ENCODE measurements around the gene DDX10. TPM values are rescaled to one million over a fixed set of nuclear protein-coding genes. Genes with fewer than 3 reads are reported as not detected.
A peak's percentile ranks its signal among the peaks of the same experiment; 100 is the strongest.

The DDX10 gene
- total RNA-seq, 1 experiment from 2014 or later: 48.3 TPM

DNA sequence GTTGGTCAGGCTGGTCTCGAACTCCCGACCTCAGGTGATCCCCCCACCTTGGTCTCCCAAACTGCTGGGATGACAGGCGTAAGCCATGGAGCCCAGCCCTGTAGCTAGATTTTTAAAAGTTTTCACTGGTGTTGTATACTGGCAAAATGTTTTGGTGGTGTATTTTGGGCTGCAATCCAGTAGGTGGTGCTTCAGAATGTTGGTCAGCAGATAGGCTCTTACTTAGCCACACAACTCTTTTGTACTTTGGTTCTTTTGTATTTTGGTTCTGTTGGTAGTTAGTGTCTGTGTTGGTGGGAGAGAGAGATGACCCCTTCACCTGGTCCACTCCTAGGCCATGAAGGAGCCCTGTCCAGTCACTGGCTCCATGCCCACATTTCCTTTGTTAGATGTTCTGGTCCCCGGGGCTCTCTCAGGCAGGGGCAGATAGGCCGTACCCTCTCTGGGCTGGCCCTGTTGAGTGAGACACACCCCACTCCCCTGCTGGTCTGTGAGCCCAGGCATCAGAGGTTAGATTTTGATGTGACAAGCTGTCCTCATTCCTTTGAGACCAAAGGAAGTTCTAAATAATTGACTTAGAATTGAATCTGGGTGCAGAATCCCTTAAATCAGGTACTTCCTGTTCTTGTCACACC lies 123.8 kb downstream of the DDX10 start:
- H3K9me3 Mint-ChIP-seq: no peaks in the 10 kb centered on the region
- Histone ChIP-seq H3K9ac (ENCODE audit: extremely low read depth, insufficient read length, low read length) (no peak overlapping the region), H2AFZ (ENCODE audit: low read length) (no peak overlapping the region), H2BK12ac (ENCODE audit: insufficient read length, low read depth, low read length) (no peak overlapping the region), H3K4me2 (ENCODE audit: insufficient read depth, insufficient read length, low read length) (no peak overlapping the region), H3K4ac (ENCODE audit: low read depth, low read length) (no peak overlapping the region), H2BK20ac (ENCODE audit: low read depth, low read length, poor library complexity, severe bottlenecking) (no peak overlapping the region), H3K56ac (ENCODE audit: insufficient read length, low read depth, low read length) (no peak overlapping the region), H4K8ac (replicated peaks; ENCODE audit: insufficient read length, low read depth, low read length) (no peak overlapping the region), H2AK5ac (ENCODE audit: insufficient read length, low read length) (no peak overlapping the region), H3K23ac (ENCODE audit: insufficient read length, low read depth, low read length) (no peak overlapping the region), H4K91ac (ENCODE audit: insufficient read length, low read depth, low read length) (no peak overlapping the region), H3K18ac (ENCODE audit: insufficient read length, low read depth, low read length) (no peak overlapping the region), H2BK120ac (ENCODE audit: low read depth, low read length, poor library complexity, severe bottlenecking) (no peak overlapping the region), H3K27ac (ENCODE audit: insufficient read length, low read depth, low read length) (no peak overlapping the region), H3K79me2 (ENCODE audit: insufficient read depth, low read length) (no peaks in the 10 kb centered on the region; the same call in 1 of the 2 replicates), H3T11ph (ENCODE audit: low read length) (no peak overlapping the region), H3K4me1 (ENCODE audit: insufficient read depth, low read length) (peaks cover 8% of the 10 kb centered on the region; the same call in 1 of the 2 replicates), H2BK5ac (ENCODE audit: insufficient read length, low read length) (no peak overlapping the region), H4K20me1 (ENCODE audit: control insufficient read depth, insufficient read depth, insufficient read length) (no peaks in the 10 kb centered on the region), H3K79me1 (ENCODE audit: insufficient read depth, low read depth, low read length, poor library complexity, severe bottlenecking) (peaks cover 3% of the 10 kb centered on the region), H3K14ac (ENCODE audit: insufficient read depth, low read length) (no peak overlapping the region), H3K23me2 (ENCODE audit: insufficient read length, low read depth, low read length, poor library complexity, severe bottlenecking) (no peaks in the 10 kb centered on the region), H3K27me3 (ENCODE audit: insufficient read depth, low read length) (no peaks in the 10 kb centered on the region), H3K9me3 (ENCODE audit: control insufficient read depth, low read depth, low read length) (no peaks in the 10 kb centered on the region), H2BK15ac (ENCODE audit: low read depth, low read length) (no peak overlapping the region), H4K5ac (ENCODE audit: insufficient read length, low read depth, low read length) (no peak overlapping the region)
- peak; percentile 59 for DNase-seq
- no peak overlapping the region for H3K4me3 Mint-ChIP-seq
- TF ChIP-seq, protein P1, sequence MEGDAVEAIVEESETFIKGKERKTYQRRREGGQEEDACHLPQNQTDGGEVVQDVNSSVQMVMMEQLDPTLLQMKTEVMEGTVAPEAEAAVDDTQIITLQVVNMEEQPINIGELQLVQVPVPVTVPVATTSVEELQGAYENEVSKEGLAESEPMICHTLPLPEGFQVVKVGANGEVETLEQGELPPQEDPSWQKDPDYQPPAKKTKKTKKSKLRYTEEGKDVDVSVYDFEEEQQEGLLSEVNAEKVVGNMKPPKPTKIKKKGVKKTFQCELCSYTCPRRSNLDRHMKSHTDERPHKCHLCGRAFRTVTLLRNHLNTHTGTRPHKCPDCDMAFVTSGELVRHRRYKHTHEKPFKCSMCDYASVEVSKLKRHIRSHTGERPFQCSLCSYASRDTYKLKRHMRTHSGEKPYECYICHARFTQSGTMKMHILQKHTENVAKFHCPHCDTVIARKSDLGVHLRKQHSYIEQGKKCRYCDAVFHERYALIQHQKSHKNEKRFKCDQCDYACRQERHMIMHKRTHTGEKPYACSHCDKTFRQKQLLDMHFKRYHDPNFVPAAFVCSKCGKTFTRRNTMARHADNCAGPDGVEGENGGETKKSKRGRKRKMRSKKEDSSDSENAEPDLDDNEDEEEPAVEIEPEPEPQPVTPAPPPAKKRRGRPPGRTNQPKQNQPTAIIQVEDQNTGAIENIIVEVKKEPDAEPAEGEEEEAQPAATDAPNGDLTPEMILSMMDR (conservative IDR thresholded peaks at IDR 0.05): peak; percentile 63
- H3K27ac Mint-ChIP-seq: peak overlapping the region in 1 of 3 experiments; percentile 44; a peak in 1 of 7 replicates
- H3K27me3 Mint-ChIP-seq (ENCODE audit: low read depth): no peaks in the 10 kb centered on the region
- H3K36me3 Mint-ChIP-seq (ENCODE audit: insufficient read depth in 1 of 3, low read depth in 3 of 3): peaks cover 0 to 2% (median 0%) of the 10 kb centered on the region in 3 experiments; a peak in 1 of 7 replicates
- peaks cover 33 to 39% of the 10 kb centered on the region in 2 experiments for H3K4me1 Mint-ChIP-seq
- no CpG with 5 or more reads among the region's 5 CpGs for WGBS (ENCODE audit: extremely low coverage, insufficient read length, low lambda C conversion rate)
